GM11168 (cell line): ENCODE data around the gene CDKAL1.

ENCODE experiments used
- in situ Hi-C: fragments of 300-500 bp; cut with MboI; formaldehyde crosslinking; loops from one replicate; pipeline ENCODE4 v1.12.0; 2022; ENCODE audit warnings: low sequenced_read_pairs; ENCODE audit not compliant: unreplicated experiment

The CDKAL1 gene

GRCh38 chr6:21271428-21272155, 737.3 kb downstream of the CDKAL1 start:
- in situ Hi-C loops = no loop called here

GRCh38 chr6:21273451-21273850, 739.2 kb downstream of the CDKAL1 start:
- in situ Hi-C loops = no loop called here

- in situ Hi-C loops = no loop called here
Measured at GRCh38 chr6:21274851-21275250, 740.6 kb downstream of the CDKAL1 start.

GRCh38 chr6:21277601-21278374, 743.5 kb downstream of the CDKAL1 start:
- in situ Hi-C loops = no loop called here

GRCh38 chr6:21278375-21278745, 744.1 kb downstream of the CDKAL1 start:
- in situ Hi-C loops = no loop called here

GRCh38 chr6:21279619-21280018, 745.4 kb downstream of the CDKAL1 start:
- in situ Hi-C loops = no loop called here

GRCh38 chr6:21281366-21281765, 747.1 kb downstream of the CDKAL1 start:
- in situ Hi-C loops = no loop called here
